GM21447 (cell line): ENCODE results near the gene DPY19L3.
"Not testable (repeated sequence)": the region's sequence is repeated elsewhere in the genome, so short reads cannot be mapped to it uniquely, and the experiment has no call there.

Experiments used
- ATAC-seq: cut with Tn5 transposase; IDR thresholded peaks from one replicate; pipeline ENCODE4 v1.9.1; 2021; ENCODE audit not compliant: unreplicated experiment

Gene DPY19L3

GRCh38 chr19:32442650-32443049 is 37.1 kb downstream of the DPY19L3 start:
- ATAC-seq = no peak

- ATAC-seq = not testable (repeated sequence)
Observed at GRCh38 chr19:32447534-32447933, 42.0 kb downstream of the DPY19L3 start.

- ATAC-seq = no peak
Observed at GRCh38 chr19:32448026-32448425, 42.5 kb downstream of the DPY19L3 start.

GRCh38 chr19:32450217-32450616 is 44.6 kb downstream of the DPY19L3 start:
- no peak for ATAC-seq

DNA sequence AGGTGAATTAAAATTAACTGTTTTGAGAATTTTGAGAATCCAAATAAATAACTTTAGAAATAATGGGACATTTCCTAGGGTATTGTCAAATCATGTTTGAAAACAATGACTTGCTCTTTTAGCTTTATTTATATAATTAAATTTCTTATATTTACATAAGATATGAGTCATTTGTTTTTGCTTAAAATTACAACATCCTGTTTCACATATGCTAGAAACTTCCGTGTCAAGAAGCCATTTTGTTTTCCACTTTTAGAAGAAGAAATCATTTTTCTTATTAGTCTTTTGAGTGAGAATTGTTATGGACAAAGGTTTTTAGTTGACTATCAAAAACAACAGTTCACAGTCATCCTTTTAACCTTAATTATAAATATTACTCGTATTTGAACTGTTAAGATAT is 48.2 kb downstream of the DPY19L3 start:
- ATAC-seq = no peak

DNA sequence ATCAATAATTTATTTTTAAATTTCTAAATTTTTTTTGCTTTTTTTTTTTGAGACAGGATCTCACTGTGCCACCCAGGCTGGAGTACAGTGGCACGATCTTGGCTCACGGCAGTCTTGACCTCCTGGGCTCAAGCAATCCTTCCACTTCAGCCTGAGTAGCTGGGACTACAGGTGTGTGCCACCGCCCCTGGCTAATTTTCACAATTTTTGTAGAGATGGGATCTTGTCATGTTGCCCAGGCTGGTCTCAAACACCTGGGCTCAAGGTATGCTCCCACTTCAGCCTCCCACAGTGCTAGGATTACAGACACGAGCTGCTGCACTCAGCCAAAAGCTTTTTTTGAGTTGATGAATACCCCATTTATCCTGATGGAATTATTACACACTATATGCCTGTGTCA is 50.8 kb downstream of the DPY19L3 start:
- ATAC-seq = no peak

GRCh38 chr19:32457571-32458158 is 52.1 kb downstream of the DPY19L3 start:
- ATAC-seq = no peak

- ATAC-seq = peak; percentile 97
Observed at GRCh38 chr19:32458500-32459123, 53.0 kb downstream of the DPY19L3 start.

- ATAC-seq = no peak
Observed at GRCh38 chr19:32459204-32459865, 53.8 kb downstream of the DPY19L3 start.

- ATAC-seq = no peak
Observed at GRCh38 chr19:32460476-32460875, 54.9 kb downstream of the DPY19L3 start.

DNA sequence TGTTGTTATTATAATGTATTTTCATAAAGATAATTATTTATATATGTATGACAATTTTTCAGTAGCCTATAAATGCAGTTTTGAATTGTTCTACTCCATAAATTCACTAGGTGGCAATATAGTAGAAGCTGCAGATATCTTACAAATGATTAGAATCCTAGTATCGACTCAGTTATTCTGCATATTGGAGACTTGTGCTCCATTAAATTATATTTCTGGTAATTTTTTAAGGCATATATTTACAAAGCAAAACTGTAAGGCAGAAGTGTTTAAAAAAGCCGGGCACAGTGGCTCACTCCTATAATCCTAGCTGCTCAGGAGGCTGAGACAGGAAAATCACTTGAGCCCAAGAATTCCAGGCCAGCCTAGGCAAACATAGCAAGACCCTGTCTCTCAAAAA is 58.7 kb downstream of the DPY19L3 start:
- ATAC-seq = no peak

- ATAC-seq = no peak
Observed at GRCh38 chr19:32465176-32465575, 59.6 kb downstream of the DPY19L3 start.

DNA sequence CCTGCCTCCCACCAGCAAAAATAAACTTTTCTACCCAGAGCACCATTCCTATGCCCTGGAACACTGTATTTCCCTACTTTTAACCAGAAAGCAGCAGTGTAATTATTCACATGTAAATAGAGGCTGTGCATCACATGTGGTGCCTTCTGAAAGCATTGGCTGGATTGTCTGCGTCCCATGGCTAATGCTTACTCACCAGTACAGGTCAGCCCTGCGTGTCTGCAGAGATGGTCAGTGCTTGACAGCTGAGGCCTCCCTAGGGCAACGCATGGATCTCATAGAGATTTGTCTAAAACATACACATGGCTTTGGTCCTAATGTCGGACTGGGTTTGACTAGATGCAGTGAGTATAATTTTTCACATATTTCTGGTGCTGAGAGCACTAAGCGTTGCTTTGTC is 64.2 kb downstream of the DPY19L3 start:
- no peak for ATAC-seq

- ATAC-seq = no peak
Observed at GRCh38 chr19:32471095-32471494, 65.5 kb downstream of the DPY19L3 start.

DNA sequence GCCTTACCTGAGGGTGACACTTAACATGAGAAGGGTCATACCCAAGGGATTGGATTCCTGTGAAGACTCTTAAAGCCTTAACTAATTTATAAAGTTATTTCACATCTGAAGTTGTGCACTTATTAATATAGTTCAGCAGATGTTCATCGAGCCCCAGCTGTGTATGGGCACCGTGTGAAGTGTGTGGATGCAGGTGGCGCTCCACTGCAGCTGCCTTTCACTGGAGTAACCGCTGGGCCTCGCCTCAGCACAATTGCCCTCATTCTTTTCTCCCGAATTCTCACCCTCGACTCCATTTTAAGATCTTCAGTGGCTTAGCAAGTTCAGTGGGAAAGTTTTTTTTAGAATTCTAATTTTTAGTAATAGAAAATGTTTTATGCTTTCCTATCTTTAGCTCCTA is 66.2 kb downstream of the DPY19L3 start:
- ATAC-seq = no peak

DNA sequence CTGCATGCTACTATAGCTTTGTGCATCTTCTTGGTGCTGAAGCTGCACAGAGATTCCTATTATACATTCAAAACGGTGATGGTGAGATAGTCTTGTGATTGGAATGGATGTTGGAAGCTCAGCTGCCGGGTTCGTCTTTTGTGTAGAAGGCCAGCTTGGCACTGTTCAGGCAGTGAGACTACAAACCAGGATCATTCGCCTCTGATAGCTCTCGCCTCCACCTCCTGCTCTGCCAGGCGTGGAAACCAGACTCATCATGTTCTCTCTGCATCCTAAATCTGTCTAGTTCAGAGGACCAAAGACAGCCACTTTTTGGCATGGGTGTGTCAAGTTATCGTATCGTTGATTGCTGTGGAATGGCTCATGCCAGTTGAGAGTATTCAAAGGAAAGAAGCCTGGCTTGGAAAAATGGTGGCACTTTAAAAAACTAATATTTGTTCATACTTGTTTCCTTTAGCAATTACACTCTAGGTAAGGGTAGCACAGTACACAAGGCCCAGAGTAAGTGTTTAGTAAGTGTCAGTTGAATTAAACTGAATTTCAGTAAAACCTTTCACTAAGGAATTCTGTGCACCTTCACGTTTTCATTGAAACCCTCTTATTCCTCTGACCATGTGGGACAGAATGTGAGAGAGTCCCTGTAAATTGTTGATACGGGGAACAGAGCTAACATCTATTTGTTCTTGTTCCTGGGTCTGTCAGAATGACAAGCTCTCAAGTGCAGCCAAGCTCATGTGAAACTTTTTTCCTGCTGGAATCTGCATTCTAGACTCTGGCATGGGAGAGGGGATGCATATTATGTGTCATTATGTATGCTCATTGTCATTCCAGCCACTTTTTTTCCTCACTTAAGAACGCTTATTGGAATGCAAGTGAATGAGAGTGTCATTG is 69.8 kb downstream of the DPY19L3 start:
- ATAC-seq = no peak

GRCh38 chr19:32476032-32476350 is 70.4 kb downstream of the DPY19L3 start:
- ATAC-seq = no peak

GRCh38 chr19:32480321-32480720 is 74.8 kb downstream of the DPY19L3 start:
- ATAC-seq = no peak

DNA sequence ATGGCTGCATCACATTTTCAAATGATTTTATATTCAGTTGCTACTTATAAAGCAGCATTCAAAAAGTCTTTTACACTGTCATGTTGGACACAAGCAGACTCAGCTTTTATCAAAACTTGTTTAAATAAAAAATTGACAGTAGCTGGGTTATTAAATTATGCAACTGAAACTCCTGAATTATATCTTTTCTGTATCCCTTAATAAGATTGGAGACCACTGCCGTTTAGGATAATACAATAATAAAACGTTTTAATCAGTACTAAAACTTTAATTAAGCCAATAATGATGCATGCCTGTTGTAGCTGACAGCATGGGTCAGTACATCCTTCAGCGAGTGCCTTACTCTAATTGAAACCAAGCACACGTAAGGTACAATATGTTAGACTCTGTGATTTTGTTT is 78.0 kb downstream of the DPY19L3 start:
- no peak for ATAC-seq

GRCh38 chr19:32489971-32490370 is 84.4 kb downstream of the DPY19L3 start:
- no peak for ATAC-seq

GRCh38 chr19:32497391-32497790 is 91.8 kb downstream of the DPY19L3 start:
- no peak for ATAC-seq
